GM21529 (cell line): Measurements from ENCODE around the gene GPAT2.
"Not testable (repeated sequence)": the region's sequence is repeated elsewhere in the genome, so short reads cannot be mapped to it uniquely, and the experiment has no call there.

ENCODE experiments used
- ATAC-seq: cut with Tn5 transposase; IDR thresholded peaks from one replicate; pipeline ENCODE4 v1.9.1; 2021; ENCODE audit not compliant: unreplicated experiment

GPAT2 gene

GRCh38 chr2:96065954-96066353, 31.2 kb upstream of the GPAT2 start:
- not testable (repeated sequence) for ATAC-seq

- ATAC-seq, result no peak
These were observed 30.7 kb upstream of the GPAT2 start for GRCh38 chr2:96065381-96065930.

GRCh38 chr2:96064760-96065159, 30.0 kb upstream of the GPAT2 start:
- not testable (repeated sequence) for ATAC-seq

GRCh38 chr2:96064047-96064675, 29.4 kb upstream of the GPAT2 start:
- ATAC-seq, result not testable (repeated sequence)

GRCh38 chr2:96063116-96063899, 28.6 kb upstream of the GPAT2 start:
- not testable (repeated sequence) for ATAC-seq

- not testable (repeated sequence) for ATAC-seq
These were observed 27.8 kb upstream of the GPAT2 start for GRCh38 chr2:96062483-96062882.

GRCh38 chr2:96061901-96062300, 27.2 kb upstream of the GPAT2 start:
- ATAC-seq, result not testable (repeated sequence)

- not testable (repeated sequence) for ATAC-seq
These were observed 26.6 kb upstream of the GPAT2 start for GRCh38 chr2:96061197-96061817.

GRCh38 chr2:96060325-96060724, 25.6 kb upstream of the GPAT2 start:
- ATAC-seq, result not testable (repeated sequence)

- ATAC-seq, result not testable (repeated sequence)
These were observed 24.7 kb upstream of the GPAT2 start for GRCh38 chr2:96059443-96059842.

GRCh38 chr2:96055830-96056229, 21.1 kb upstream of the GPAT2 start:
- not testable (repeated sequence) for ATAC-seq

GRCh38 chr2:96054537-96054936, 19.8 kb upstream of the GPAT2 start:
- not testable (repeated sequence) for ATAC-seq

- not testable (repeated sequence) for ATAC-seq
These were observed 18.7 kb upstream of the GPAT2 start for GRCh38 chr2:96053385-96053784.

- ATAC-seq, result not testable (repeated sequence)
These were observed 17.9 kb upstream of the GPAT2 start for GRCh38 chr2:96052632-96053031.

- not testable (repeated sequence) for ATAC-seq
These were observed 15.2 kb upstream of the GPAT2 start for GRCh38 chr2:96049917-96050262.

GRCh38 chr2:96049049-96049916, 14.6 kb upstream of the GPAT2 start:
- not testable (repeated sequence) for ATAC-seq

GRCh38 chr2:96035554-96035953, 838 bp upstream of the GPAT2 start:
- not testable (repeated sequence) for ATAC-seq

GRCh38 chr2:96033997-96034396, 719 bp downstream of the GPAT2 start:
- not testable (repeated sequence) for ATAC-seq

- not testable (repeated sequence) for ATAC-seq
These were observed 6.9 kb downstream of the GPAT2 start for GRCh38 chr2:96027725-96028325.

- ATAC-seq, result not testable (repeated sequence)
These were observed 9.0 kb downstream of the GPAT2 start for GRCh38 chr2:96025755-96026154.
